HG03342 (cell line): Measurements from ENCODE around the gene CCDC68.
"Not testable (repeated sequence)": the region's sequence is repeated elsewhere in the genome, so short reads cannot be mapped to it uniquely, and the experiment has no call there.

Experiments used
- ATAC-seq: cut with Tn5 transposase; IDR thresholded peaks from one replicate; pipeline ENCODE4 v1.9.1; 2021; ENCODE audit warnings: mild to moderate bottlenecking, moderate library complexity; ENCODE audit not compliant: unreplicated experiment

CCDC68 gene

DNA sequence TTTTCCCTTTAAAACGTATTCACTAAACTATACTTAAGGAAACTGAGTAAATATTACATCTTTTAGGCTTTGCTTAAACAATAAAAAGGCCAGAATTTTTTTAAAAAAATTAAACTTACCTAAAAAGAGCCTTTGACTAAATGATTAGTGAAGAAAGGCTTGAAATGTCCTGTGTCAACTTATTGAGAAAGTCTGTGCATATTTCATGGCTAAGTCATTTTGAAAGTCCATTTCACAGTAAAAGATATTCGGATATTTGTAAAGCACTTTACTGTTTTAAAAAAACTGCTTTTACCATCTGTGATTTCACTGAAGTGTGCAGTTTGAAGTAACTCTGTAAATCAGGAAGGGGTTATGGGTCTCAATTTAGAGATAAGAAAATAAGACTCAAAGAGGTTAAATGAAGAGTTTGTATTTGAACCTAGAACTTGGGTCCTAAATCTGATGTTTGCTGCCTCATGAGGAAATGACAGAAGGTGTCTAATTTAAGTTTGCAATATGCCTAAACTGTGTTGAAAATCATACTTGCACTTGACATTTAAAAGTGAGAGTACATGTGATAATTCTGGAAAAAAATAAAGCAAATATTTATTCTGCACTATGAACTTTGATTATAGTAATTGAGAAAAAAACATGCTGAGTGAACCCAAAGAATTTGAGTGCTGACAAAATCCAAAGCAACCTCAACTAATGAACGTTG lies 80.5 kb downstream of the CCDC68 start:
- no peak for ATAC-seq

- no peak for ATAC-seq
Observed at GRCh38 chr18:54878159-54878622, 81.1 kb downstream of the CCDC68 start.

DNA sequence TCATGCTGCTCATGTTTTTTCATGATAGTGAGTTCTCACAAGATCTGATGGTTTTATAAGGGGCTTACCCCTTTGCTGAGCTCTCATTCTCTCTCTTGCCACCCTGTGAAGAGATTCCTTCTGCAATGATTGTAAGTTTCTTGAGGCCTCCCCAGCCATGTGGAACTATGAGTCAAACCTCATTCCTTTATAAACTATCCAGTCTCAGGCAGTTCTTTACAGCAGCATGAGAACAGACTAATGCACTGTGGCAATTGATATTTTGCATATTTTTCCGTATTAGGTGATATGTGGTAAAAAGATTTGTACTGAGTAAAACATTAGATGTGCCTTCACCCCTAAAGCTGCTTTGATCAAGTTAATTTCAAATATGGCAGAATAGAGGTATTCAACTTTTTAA lies 82.2 kb downstream of the CCDC68 start:
- no peak for ATAC-seq

DNA sequence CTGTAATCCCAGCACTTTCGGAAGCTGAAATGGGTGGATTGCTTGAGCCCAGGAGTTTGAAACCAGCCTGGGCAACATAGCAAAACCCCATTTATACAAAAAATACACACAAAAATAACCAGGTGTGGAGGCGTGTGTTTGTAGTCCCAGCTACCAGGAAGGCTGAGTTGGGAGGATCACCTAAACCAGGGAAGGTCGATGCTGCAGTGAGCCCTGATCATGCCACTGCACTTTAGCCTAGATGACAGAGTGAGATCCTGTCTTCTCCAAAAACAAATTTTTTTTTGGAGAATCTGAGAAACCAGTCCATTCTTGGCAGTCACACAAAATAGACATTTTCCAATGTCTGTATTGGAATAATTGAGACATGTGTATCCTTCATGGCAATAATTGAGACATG lies 84.2 kb downstream of the CCDC68 start:
- ATAC-seq = no peak

DNA sequence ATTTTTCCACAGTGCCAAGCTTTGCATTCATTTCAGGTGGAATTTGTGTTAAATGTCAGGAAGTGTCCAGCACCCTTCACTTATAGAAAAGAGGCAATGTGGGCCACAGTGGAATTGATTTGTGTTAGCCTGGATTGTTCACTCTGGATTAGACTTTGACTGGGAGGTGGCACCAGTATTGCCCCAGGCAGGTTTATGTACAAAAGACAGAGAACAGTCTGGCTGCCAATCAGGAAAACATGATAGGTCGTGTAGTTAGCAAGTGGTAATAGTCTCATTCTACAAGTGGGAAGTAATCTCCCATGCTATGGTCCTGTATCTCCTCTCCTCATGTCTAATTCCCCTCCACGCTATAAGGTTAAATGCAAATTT lies 85.4 kb downstream of the CCDC68 start:
- no peak for ATAC-seq

- ATAC-seq = no peak
Observed at GRCh38 chr18:54872681-54873080, 86.6 kb downstream of the CCDC68 start.

- no peak for ATAC-seq
Observed at GRCh38 chr18:54871231-54871630, 88.0 kb downstream of the CCDC68 start.

GRCh38 chr18:54867131-54867530 lies 92.1 kb downstream of the CCDC68 start:
- ATAC-seq = no peak

- ATAC-seq = no peak
Observed at GRCh38 chr18:54860941-54861340, 98.3 kb downstream of the CCDC68 start.

DNA sequence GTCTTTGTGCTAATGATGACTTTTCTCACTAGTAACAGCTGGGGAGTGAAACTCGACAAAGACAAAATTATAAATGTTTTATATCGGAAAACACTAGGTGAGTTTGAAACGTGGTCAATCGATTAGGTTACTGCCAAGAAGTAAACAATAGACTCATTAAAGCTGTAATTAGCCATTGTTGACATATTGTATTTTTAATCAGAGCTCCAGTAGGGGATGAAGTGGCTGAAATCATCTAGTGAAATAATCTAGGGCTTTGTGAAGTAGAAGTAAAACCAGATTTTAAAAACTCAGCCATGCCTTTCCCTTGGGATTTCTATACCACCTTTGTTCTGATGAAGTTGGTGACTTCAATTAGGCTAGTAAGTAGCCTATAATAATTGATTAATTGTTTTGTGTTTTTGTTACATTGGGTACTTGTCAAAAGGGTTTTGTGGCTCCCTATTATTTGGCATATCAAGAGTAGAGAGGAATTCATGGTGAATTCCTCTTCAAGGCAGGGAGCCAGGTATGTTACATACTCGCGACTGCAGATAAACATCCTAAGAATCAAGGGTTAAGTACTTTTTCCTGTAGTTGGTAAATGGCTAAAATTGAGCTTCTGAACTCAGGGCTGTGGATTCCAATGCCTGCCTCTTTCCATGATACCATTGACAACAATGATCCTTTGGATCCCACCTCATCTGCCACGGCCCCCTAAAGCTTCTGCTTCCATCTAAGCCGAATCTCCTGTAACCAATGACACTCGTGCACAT lies 99.4 kb downstream of the CCDC68 start:
- no peak for ATAC-seq

DNA sequence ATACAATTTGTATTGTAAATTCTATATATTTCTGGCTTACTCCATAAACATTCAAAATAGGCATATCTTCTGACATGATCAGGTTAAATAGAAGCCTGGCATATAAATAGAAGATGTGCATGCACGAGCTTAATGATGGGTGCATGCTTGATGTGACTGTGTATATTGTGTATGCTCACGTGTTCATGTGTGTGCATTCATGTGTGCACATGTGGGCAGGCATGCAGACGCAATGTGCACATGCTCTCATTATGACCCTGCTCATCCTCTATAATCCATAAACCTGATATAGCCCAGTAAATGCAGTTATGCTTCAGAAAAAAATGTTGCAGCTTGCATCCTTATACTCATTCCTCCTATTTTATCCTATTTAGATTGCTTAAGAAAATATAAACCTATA lies 101.8 kb downstream of the CCDC68 start:
- no peak for ATAC-seq

DNA sequence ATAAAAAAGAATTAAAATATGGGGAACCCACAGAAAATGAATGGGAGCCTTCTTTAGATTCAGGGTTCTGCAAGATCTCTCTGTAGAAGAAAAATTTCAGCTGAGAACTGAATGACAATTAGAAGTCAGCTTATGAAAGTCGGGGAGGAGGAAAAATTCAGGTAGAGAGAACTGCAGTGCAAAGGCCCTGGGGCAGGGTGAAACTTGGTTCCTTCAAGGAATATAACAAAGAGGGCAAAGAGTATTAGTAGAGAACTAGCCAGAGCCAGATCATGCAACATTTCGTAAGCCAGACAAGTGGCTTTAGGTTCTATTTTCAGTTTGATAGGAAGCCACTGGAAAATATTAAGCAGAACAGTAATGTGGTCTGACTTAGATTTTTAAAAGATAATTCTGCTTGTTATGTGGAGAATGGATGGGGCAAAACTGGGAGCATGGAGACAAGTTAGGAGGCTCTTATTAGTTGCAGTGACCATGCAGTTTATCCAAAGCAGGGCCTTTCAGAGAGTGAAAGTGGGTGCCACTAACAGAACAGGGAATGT lies 103.1 kb downstream of the CCDC68 start:
- no peak for ATAC-seq

DNA sequence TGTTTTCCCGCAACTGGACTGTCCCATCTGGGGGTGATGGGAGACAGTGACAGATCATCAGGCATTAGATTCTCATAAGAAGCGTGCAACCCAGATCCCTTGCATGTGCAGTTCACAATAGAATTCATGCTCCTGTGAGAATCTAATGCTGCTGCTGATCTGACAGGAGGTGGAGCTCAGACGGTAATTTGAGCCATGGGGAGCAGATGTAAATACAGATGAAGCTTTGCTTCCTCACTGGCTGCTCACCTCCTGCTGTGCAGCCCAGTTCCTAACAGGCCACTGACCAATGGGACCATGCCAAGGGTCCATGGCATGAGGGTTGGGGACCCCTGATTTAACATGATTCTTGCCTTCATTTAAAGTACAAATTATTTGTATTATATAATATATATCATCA lies 104.2 kb downstream of the CCDC68 start:
- ATAC-seq = not testable (repeated sequence)

GRCh38 chr18:54852780-54853675 lies 106.2 kb downstream of the CCDC68 start:
- no peak for ATAC-seq
